GM12891 (cell line): ENCODE results near the gene ZNF275.

Experiments
- POLR2A ChIP-seq: IDR thresholded peaks from 2 replicates; pipeline ENCODE4 v1.6.1; 2011; ENCODE audit warnings: low read depth, low read length, control low read depth
- POLR2AphosphoS5 ChIP-seq: IDR thresholded peaks from 2 replicates; pipeline ENCODE4 v1.6.1; 2011; ENCODE audit warnings: low read depth, low read length, control low read depth
- SPI1 ChIP-seq: IDR thresholded peaks from 2 replicates; pipeline ENCODE4 v1.6.1; 2011; ENCODE audit warnings: low read depth, low read length, control low read depth
- TAF1 ChIP-seq: IDR thresholded peaks from 2 replicates; pipeline ENCODE4 v1.6.1; 2011; ENCODE audit warnings: low read depth, low read length, control low read depth

DNA sequence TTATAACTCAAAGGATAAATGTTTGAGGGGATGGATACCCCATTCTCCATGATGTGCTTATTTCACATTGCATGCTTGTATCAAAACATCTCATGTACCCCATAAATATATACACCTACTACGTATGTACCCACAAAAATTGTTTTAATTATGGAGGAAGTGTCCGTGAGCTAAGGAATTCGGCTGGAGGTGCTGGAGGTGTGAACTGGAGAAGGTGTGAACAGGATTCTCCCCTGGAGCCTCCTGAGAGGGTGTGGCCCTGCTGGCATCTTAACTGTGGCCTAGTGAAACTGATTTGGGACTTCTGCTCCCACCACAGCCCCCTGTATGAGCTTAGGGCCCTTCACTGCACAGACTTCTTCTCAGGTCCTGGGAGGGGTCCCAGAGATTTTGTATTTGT is 43.8 kb downstream of the ZNF275 start:
- no peak for TF ChIP-seq TAF1
- TF ChIP-seq POLR2A: no peak
- no peak for TF ChIP-seq SPI1
- no peak for TF ChIP-seq POLR2AphosphoS5
